Activated T-cell treated with anti-CD3 and anti-CD28 coated beads, Interleukin-2, amount 50 U/mL, for 1 hour (primary cell): ENCODE measurements around the gene CISD2.
"Not testable (repeated sequence)": the region's sequence is repeated elsewhere in the genome, so short reads cannot be mapped to it uniquely, and the experiment has no call there.

Experiments used
- DNase-seq: peaks from one replicate; pipeline ENCODE4 v3.0.0-alpha.2; 2020

CISD2 gene

GRCh38 chr4:102850370-102850769 is 18.4 kb upstream of the CISD2 start:
- DNase-seq, result no peak

GRCh38 chr4:102858828-102859464 is 9.8 kb upstream of the CISD2 start:
- DNase-seq, result no peak

- DNase-seq, result no peak
These were observed 8.0 kb upstream of the CISD2 start for GRCh38 chr4:102860611-102861324.

- DNase-seq, result no peak
These were observed 6.8 kb upstream of the CISD2 start for GRCh38 chr4:102862016-102862415.

GRCh38 chr4:102862747-102863146 is 6.0 kb upstream of the CISD2 start:
- DNase-seq, result no peak

- not testable (repeated sequence) for DNase-seq
These were observed 3.5 kb upstream of the CISD2 start for GRCh38 chr4:102865327-102865726.

- DNase-seq, result no peak
These were observed 1.3 kb upstream of the CISD2 start for GRCh38 chr4:102867278-102868152.

GRCh38 chr4:102868153-102868780 is 525 bp upstream of the CISD2 start:
- DNase-seq, result peak; percentile 46

GRCh38 chr4:102869569-102870197 is 891 bp downstream of the CISD2 start:
- DNase-seq, result no peak

- no peak for DNase-seq
These were observed 3.0 kb downstream of the CISD2 start for GRCh38 chr4:102871772-102872171.

- DNase-seq, result not testable (repeated sequence)
These were observed 8.8 kb downstream of the CISD2 start for GRCh38 chr4:102877477-102878106.

GRCh38 chr4:102878349-102878748 is 9.6 kb downstream of the CISD2 start:
- DNase-seq, result not testable (repeated sequence)

GRCh38 chr4:102878901-102879300 is 10.1 kb downstream of the CISD2 start:
- DNase-seq, result no peak

GRCh38 chr4:102881343-102881742 is 12.6 kb downstream of the CISD2 start:
- no peak for DNase-seq

- DNase-seq, result no peak
These were observed 14.5 kb downstream of the CISD2 start for GRCh38 chr4:102883278-102883677.

GRCh38 chr4:102888570-102888969 is 19.8 kb downstream of the CISD2 start:
- not testable (repeated sequence) for DNase-seq

GRCh38 chr4:102889866-102890265 is 21.1 kb downstream of the CISD2 start:
- DNase-seq, result not testable (repeated sequence)

- not testable (repeated sequence) for DNase-seq
These were observed 27.8 kb downstream of the CISD2 start for GRCh38 chr4:102896547-102896946.

GRCh38 chr4:102897610-102898009 is 28.8 kb downstream of the CISD2 start:
- DNase-seq, result not testable (repeated sequence)

GRCh38 chr4:102901804-102902203 is 33.0 kb downstream of the CISD2 start:
- no peak for DNase-seq

- DNase-seq, result no peak
These were observed 50.1 kb downstream of the CISD2 start for GRCh38 chr4:102918859-102919258.

GRCh38 chr4:102919697-102920096 is 50.9 kb downstream of the CISD2 start:
- not testable (repeated sequence) for DNase-seq
